Right ventricle myocardium superior (tissue), 1 donor: Measurements from ENCODE around the gene TRIM63. TPM values are rescaled to one million over a fixed set of nuclear protein-coding genes. Genes with fewer than 3 reads are reported as not detected.
A peak's percentile ranks its signal among the peaks of the same experiment; 100 is the strongest.

Experiments
- ATAC-seq: fragments of 200-7000 bp; cut with Tn5 transposase; one replicate; pipeline ENCODE4 v1.9.1; 2020; ENCODE audit warnings: mild to moderate bottlenecking; ENCODE audit not compliant: poor library complexity
- DNase-seq: peaks from one replicate; pipeline ENCODE4 v3.0.0-alpha.2; 2020
- intact Hi-C: fragments of 100-400 bp; cut with DNase I; formaldehyde crosslinking; loops from one replicate; pipeline ENCODE4 v1.11.2; 2022
- total RNA-seq: library from RNA; stranded (reverse); fragmentation: NEBNext Ultra II Directional; extraction: Animal tissue kit (Norgen Biotek cat#: 25700); gene quantifications from one replicate; pipeline ENCODE4 v1.2.1, GENCODE V29; 2021
- donor health status: DM: no; HTN: yes; CAD: no; lungs with severe emphysema.

Gene TRIM63
- total RNA-seq, 1 donor from 2014 or later, result 229 TPM

- DNase-seq, result no peak
- ATAC-seq, result peak; percentile 20
- intact Hi-C loops, result no loop called here
These were observed 61.9 kb downstream of the TRIM63 start for GRCh38 chr1:26005434-26006105.

GRCh38 chr1:26003756-26004155 is 63.7 kb downstream of the TRIM63 start:
- intact Hi-C loops, result no loop called here
- no peak for DNase-seq
- ATAC-seq, result no peak

- DNase-seq (no peak), ATAC-seq (no peak)
- intact Hi-C loops, result no loop called here
These were observed 64.2 kb downstream of the TRIM63 start for GRCh38 chr1:26003262-26003661.

Other genes with a start within 250 kb of the TRIM63 start
- gene MTFR1L, start 247.7 kb downstream of the TRIM63 start, total RNA-seq, result 222 TPM
- 0.11 TPM for gene AUNIP, start 208.2 kb downstream of the TRIM63 start, total RNA-seq
- 2.2 TPM for gene PAQR7, start 191.9 kb downstream of the TRIM63 start, total RNA-seq
- 24.2 TPM for gene STMN1, start 161.2 kb downstream of the TRIM63 start, total RNA-seq
- gene PAFAH2, start 69.6 kb downstream of the TRIM63 start, total RNA-seq, result 12.1 TPM
- 11.9 TPM for gene EXTL1, start 45.9 kb downstream of the TRIM63 start, total RNA-seq
- gene SLC30A2, start 21.5 kb downstream of the TRIM63 start, total RNA-seq, result 3.0 TPM
- gene PDIK1L, start 44.2 kb upstream of the TRIM63 start, total RNA-seq, result 4.0 TPM
- gene FAM110D, start 91.4 kb upstream of the TRIM63 start, total RNA-seq, result 4.0 TPM
- not detected for gene C1orf232, start 101.3 kb upstream of the TRIM63 start, total RNA-seq
- gene ZNF593, start 102.3 kb upstream of the TRIM63 start, total RNA-seq, result 14.1 TPM
- not detected for gene ZNF593OS, start 104.2 kb upstream of the TRIM63 start, total RNA-seq
- gene CNKSR1, start 109.9 kb upstream of the TRIM63 start, total RNA-seq, result 1.4 TPM
- gene CATSPER4, start 123.0 kb upstream of the TRIM63 start, total RNA-seq, result not detected
- gene CEP85, start 166.6 kb upstream of the TRIM63 start, total RNA-seq, result 82.5 TPM
- 33.9 TPM for gene SH3BGRL3, start 212.5 kb upstream of the TRIM63 start, total RNA-seq
- 8.3 TPM for gene UBXN11, start 239.0 kb upstream of the TRIM63 start, total RNA-seq